Panc1 (cell line): ENCODE data around the gene NEGR1. TPM values are rescaled to one million over a fixed set of nuclear protein-coding genes. Genes with fewer than 3 reads are reported as not detected.

Source experiments
- ATAC-seq: fragments of 200-7000 bp; cut with Tn5 transposase; 2 replicates; pipeline ENCODE4 v1.9.1; 2020; ENCODE audit warnings: mild to moderate bottlenecking, moderate library complexity
- BruUV-seq: library from RNA; stranded (reverse); fragments of 400-500 nt; replicated peaks from 2 replicates; lab custom pipeline; 2021; lab: Mats Ljungman, UMichigan
- CTCF ChIA-PET: fragments of 300-600 bp; sonication (Branson Sonifier 250); formaldehyde crosslinking; loops from one replicate; lab custom pipeline; 2022; ENCODE audit warnings: antibody characterized with exemption; lab: Charles Lee
- POLR2A ChIA-PET: fragments of 300-600 bp; sonication (Branson Sonifier 250); formaldehyde crosslinking; loops from one replicate; lab custom pipeline; 2022; ENCODE audit warnings: antibody characterized with exemption; lab: Charles Lee
- DNase-seq: peaks from one replicate; pipeline ENCODE4 v3.0.0-alpha.2; 2010; ENCODE audit warnings: low read depth, low spot score
- H3K27ac ChIP-seq: 2 replicates; pipeline ENCODE4 v1.5.1; 2011; ENCODE audit warnings: mild to moderate bottlenecking, low read length, inconsistent platforms
- H3K27me3 ChIP-seq: fragments of 200-500 bp; sonication (Bioruptor generic); 2 replicates; pipeline ENCODE4 v1.6.0; 2014; ENCODE audit warnings: low read length, inconsistent platforms; ENCODE audit not compliant: control insufficient read depth, insufficient read depth
- H3K36me3 ChIP-seq: fragments of 200-500 bp; sonication (Bioruptor generic); 2 replicates; pipeline ENCODE4 v1.5.1; 2014; ENCODE audit warnings: inconsistent platforms, mild to moderate bottlenecking, low read length, moderate library complexity; ENCODE audit not compliant: control insufficient read depth, insufficient read depth
- H3K4me1 ChIP-seq: 2 replicates; pipeline ENCODE4 v1.5.1; 2011; ENCODE audit warnings: inconsistent platforms, mild to moderate bottlenecking, low read length, moderate library complexity; ENCODE audit not compliant: control insufficient read depth, insufficient read depth
- H3K4me3 ChIP-seq, 2 experiments: 2 replicates each; pipeline ENCODE4 v1.5.1; 2011 to 2012; ENCODE audit warnings: low read depth in 2 of 2, low read length in 2 of 2, mild to moderate bottlenecking in 2 of 2, inconsistent platforms in 1 of 2, moderate library complexity in 1 of 2
- H3K9me3 ChIP-seq: fragments of 200-500 bp; sonication (Bioruptor generic); 2 replicates; pipeline ENCODE4 v1.5.1; 2014; ENCODE audit warnings: low read depth, mild to moderate bottlenecking, inconsistent platforms, low read length, moderate library complexity; ENCODE audit not compliant: control insufficient read depth, insufficient read depth
- CTCF ChIP-seq: fragments of 450-650 bp; IDR thresholded peaks from 2 replicates; pipeline ENCODE4 v1.5.1; 2017; ENCODE audit warnings: mild to moderate bottlenecking
- SIN3A ChIP-seq: IDR thresholded peaks from 2 replicates; pipeline ENCODE4 v1.6.1; 2012; ENCODE audit warnings: low read depth, mild to moderate bottlenecking, low read length, moderate library complexity, borderline replicate concordance; ENCODE audit not compliant: insufficient read depth
- TCF7L2 ChIP-seq: IDR thresholded peaks from 2 replicates; pipeline ENCODE4 v1.6.1; 2011; ENCODE audit warnings: mild to moderate bottlenecking, low read depth, low read length, inconsistent platforms
- in situ Hi-C: cut with HindIII; loops from 2 replicates; pipeline ENCODE4 v1.10.0; 2016; ENCODE audit warnings: low sequenced_read_pairs, low pct_unique_long_range_greater_than_20kb
- intact Hi-C: fragments of 100-400 bp; cut with micrococcal nuclease; formaldehyde crosslinking; loops from one replicate; pipeline ENCODE4 v1.10.0; 2022; ENCODE audit not compliant: unreplicated experiment
- total RNA-seq: library from RNA; stranded (reverse); gene quantifications from one replicate; pipeline ENCODE4 v1.2.1, GENCODE V29; 2021; ENCODE audit not compliant: unreplicated experiment
- TF ChIP-seq, protein P1 (sequence below), 2 experiments: IDR thresholded peaks; 2 replicates each; pipeline ENCODE4 v1.6.1; 2011 to 2012; ENCODE audit warnings: low read depth in 2 of 2, control low read depth in 1 of 2, low read length in 1 of 2, mild to moderate bottlenecking in 1 of 2, moderate library complexity in 1 of 2; ENCODE audit not compliant: insufficient read depth in 1 of 2

The NEGR1 gene
- total RNA-seq, 1 experiment from 2014 or later, result 2.7 TPM

GRCh38 chr1:72186733-72187307 is 95.5 kb downstream of the NEGR1 start:
- ATAC-seq (no peak), DNase-seq (peak; percentile 8)
- no TSS peak for BruUV-seq
- intact Hi-C loops (no loop called here), in situ Hi-C loops (no loop called here)
- no peaks in the 10 kb centered on the region for H3K27me3 ChIP-seq
- CTCF ChIA-PET, result no interaction called here
- TF ChIP-seq, protein P1, sequence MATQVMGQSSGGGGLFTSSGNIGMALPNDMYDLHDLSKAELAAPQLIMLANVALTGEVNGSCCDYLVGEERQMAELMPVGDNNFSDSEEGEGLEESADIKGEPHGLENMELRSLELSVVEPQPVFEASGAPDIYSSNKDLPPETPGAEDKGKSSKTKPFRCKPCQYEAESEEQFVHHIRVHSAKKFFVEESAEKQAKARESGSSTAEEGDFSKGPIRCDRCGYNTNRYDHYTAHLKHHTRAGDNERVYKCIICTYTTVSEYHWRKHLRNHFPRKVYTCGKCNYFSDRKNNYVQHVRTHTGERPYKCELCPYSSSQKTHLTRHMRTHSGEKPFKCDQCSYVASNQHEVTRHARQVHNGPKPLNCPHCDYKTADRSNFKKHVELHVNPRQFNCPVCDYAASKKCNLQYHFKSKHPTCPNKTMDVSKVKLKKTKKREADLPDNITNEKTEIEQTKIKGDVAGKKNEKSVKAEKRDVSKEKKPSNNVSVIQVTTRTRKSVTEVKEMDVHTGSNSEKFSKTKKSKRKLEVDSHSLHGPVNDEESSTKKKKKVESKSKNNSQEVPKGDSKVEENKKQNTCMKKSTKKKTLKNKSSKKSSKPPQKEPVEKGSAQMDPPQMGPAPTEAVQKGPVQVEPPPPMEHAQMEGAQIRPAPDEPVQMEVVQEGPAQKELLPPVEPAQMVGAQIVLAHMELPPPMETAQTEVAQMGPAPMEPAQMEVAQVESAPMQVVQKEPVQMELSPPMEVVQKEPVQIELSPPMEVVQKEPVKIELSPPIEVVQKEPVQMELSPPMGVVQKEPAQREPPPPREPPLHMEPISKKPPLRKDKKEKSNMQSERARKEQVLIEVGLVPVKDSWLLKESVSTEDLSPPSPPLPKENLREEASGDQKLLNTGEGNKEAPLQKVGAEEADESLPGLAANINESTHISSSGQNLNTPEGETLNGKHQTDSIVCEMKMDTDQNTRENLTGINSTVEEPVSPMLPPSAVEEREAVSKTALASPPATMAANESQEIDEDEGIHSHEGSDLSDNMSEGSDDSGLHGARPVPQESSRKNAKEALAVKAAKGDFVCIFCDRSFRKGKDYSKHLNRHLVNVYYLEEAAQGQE (IDR thresholded peaks at IDR 0.05; ENCODE audit: insufficient read depth in 1 of 2, low read depth in 2 of 2, low read length in 1 of 2), result no peak
- TF ChIP-seq CTCF (peak; percentile 53; the same call in 1 of the 2 replicates), TCF7L2 (no peak), SIN3A (no peak)
- no peaks in the 10 kb centered on the region for H3K36me3 ChIP-seq
- H3K4me1 ChIP-seq, result no peaks in the 10 kb centered on the region
- H3K4me3 ChIP-seq, result no peak overlapping the region
- POLR2A ChIA-PET, result no interaction called here
- H3K27ac ChIP-seq, result no peak overlapping the region
- H3K9me3 ChIP-seq, result no peaks in the 10 kb centered on the region

DNA sequence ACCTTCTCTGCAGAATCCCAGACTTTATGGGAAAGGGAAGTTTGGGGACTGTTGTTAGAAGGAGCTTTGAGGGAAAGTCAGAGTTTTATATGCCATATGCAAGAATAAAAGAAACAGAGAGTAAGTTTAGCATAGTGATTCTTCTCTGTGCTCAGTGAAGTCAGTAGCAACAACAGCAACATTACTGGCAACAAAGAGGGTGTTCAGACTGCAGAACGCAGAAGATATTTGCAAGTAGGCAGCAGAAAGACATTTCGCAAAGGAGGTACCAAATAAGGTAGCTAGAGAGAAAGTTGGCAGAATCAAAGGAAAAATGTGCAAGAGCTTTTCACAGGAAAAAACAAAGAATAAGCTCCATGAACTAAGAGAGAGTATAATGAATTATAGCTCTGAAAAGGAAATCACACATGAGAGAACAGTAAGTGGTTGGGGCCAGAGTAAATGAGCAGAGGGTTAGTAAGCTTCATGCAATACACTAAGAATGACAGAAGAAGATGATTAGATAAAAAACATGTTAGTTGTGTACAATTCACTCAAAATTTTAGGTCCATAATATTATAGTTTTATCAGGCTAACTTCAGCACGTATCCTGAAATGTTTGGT is 98.1 kb downstream of the NEGR1 start:
- H3K4me3 ChIP-seq, result no peak overlapping the region
- in situ Hi-C loops (no loop called here), intact Hi-C loops (no loop called here)
- DNase-seq (no peak), ATAC-seq (no peak)
- BruUV-seq, result no TSS peak
- no peaks in the 10 kb centered on the region for H3K27me3 ChIP-seq
- H3K9me3 ChIP-seq, result no peaks in the 10 kb centered on the region
- no peak overlapping the region for H3K27ac ChIP-seq
- no peak for TF ChIP-seq CTCF
- ChIA-PET POLR2A (no interaction called here), CTCF (no interaction called here)
- no peaks in the 10 kb centered on the region for H3K4me1 ChIP-seq
- no peaks in the 10 kb centered on the region for H3K36me3 ChIP-seq
